Activated CD4-positive, CD25-positive, alpha-beta regulatory T cell treated with anti-CD3 and anti-CD28 coated beads, Interleukin-2, amount 50 U/mL, for 24 hours (primary cell): ENCODE results near the gene PYGL.
"Not testable (repeated sequence)": the region's sequence is repeated elsewhere in the genome, so short reads cannot be mapped to it uniquely, and the experiment has no call there.

Source experiments
- ATAC-seq, 2 donors: fragments of 150-1000 bp; cut with Tn5 transposase; one replicate each; pipeline ENCODE4 v1.10.0; 2021; ENCODE audit warnings: mild to moderate bottlenecking in 1 of 2, moderate library complexity in 1 of 2

PYGL gene

DNA sequence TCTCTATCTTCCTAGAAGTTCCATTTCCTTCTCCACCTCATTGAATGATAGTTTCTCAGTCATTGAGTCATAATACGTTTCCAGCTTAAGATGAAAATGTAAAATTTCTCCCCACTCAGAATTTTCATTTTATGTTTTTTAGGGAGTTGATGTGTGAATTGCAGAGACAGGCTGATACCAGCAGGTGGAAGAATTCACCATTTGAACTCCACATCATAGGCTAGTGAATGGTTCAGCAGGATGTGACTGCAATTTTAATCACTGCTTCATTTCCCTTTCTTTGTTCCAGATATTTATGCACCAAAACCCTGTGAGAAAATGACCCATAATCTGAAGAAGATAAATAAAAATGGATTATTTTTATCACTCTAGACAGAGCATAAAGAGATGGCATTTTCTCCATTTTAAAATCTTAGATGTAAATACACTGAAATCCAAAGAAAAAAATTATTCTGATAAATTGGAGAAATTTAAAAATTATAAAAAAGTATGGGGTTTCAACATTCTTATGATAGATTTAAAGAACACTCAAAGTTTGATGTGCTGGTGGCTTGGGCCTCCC lies 10.6 kb upstream of the PYGL start:
- no peak for ATAC-seq

DNA sequence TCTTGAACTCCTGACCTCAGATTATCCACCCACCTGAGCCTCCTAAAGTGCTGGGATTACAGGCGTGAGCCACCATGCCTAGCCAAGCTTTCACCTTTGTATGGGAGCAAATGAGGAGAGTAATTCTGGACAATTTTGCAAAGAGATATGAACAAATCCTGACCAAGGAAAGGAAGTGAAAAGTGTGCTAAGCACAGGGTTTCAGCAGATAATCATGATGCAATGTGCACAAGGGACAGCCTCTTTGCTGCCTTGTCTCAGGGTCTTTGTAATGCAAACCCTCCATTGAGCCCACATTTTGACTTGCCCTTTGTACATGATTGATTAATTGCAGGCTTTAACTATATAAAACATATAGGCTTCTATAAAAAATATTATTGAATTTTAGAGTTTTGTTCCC lies 9.2 kb upstream of the PYGL start:
- ATAC-seq, result no peak

DNA sequence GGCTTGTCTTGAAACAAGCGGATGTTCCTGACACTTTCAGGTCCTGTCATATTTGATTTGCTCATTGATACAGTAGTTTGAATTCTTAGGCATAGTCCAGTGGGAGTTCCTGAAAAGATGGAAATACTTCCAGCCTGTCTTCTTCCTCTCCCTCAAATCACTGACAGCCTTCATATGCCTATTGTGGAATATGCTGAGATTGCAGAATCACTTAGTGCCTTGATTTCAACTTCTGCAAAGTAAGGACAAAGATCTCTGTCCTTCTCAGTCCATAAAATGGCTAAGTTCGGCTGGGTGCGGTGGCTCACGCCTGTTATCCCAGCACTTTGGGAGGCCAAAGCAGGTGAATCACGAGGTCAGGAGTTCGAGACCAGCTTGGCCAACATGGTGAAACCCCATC lies 6.7 kb upstream of the PYGL start:
- ATAC-seq, result no peak

DNA sequence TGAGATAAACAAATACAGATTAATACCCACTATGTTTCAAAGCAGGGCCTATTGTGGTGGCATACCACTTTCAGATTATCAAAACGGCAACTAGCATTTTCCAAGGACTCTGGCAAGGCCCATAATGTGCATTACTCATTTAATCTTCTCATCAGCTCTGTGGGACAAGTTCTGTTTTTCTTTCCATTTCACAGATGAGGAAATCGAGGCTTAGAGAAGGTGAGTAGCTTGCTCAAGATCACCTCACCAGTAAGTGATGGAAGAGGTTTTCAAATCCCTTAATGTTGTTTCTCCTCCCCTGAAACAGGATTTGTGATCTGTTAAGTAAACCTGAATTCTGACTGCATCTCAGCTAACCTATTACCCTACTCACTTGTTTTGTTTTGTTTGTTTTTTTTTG lies 3.9 kb upstream of the PYGL start:
- ATAC-seq, result no peak

DNA sequence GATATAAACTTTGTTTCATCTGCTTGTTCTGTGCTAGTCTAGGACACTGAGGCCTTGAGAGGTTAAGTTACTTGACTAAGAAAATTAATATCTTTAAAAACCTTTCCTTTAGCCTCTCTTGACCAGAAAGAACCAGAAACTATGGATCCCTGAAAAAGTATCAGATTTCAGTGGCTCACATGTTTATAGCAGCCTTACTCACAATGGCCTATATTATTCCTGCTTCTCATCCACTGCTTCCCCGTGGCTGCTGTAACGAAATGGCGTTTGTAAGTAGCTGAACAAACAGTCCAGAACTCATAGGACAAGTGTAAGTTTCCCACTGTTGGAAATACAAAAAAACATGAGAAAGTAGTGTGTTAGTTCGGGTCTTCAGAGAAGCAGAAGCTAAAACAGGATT lies 3.2 kb upstream of the PYGL start:
- no peak for ATAC-seq

DNA sequence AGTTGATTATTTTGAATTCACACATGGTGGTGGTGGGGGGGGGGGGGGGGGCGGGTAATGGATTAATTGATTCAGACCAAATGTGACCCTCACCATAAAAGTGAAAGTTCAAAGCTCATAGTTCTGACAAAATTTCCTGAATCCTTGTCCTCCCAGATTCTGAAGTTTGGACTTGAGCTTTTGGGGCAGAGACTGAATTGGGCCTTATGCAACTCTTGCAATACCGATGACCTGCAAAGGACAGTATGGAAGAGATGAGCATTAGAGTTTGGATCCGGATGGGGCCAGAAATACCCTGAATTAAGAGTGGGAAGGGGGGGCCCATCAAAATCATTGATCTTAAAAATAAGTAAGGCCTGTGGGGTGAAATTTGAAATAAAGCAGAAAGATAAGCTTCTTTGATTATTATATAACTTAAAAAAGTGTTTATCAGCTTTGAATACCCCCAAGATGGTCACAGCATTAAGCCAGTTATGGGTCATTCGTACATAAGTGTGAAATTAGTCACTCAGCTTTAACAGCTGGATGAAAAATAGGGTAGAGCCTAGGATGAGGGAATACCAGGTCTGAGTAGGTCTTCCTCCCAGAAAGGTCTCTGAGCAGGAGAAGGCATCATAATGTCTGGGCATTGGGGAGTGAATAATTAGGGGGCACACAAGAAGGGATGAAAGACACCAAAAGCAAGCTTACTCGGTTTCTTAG lies 2.1 kb upstream of the PYGL start:
- ATAC-seq, result no peak

DNA sequence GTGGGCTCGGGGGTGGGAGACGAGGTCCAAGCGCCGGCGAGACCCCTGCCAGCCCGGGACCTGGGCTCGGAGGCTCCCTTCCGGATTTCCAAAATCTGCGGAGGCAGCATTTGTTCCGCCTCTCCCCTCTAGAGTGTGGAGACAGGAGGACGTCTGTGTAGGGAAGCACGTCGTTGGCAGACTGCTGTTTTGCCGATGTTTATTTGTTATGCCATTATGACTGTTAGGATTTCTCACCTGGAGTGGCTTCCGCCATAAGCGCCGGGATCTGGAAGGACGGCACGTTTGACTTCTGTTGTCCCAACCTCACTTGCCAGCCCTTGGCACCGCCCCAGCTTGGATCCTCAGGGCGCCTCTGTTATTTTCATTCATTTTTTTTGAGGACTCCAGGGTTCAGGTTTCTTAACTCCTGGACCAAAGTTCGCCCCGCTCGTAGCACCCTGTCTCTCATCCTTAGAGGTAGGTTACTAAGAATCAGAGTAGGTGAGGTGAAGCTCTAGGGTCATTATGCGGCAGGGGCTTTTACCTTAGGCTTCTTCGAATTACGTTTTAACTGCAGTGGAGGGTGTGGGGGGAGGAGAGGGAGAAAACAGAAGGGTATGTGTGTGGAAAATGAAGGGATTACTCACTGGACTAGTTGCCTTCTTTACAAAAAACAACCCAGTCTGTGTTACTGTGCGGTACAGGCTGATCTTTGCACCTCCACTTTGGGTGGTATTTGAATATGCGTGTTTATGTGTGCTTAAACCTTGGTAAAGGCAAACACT lies 547 bp upstream of the PYGL start:
- ATAC-seq, result peak; percentile 25 to 33

DNA sequence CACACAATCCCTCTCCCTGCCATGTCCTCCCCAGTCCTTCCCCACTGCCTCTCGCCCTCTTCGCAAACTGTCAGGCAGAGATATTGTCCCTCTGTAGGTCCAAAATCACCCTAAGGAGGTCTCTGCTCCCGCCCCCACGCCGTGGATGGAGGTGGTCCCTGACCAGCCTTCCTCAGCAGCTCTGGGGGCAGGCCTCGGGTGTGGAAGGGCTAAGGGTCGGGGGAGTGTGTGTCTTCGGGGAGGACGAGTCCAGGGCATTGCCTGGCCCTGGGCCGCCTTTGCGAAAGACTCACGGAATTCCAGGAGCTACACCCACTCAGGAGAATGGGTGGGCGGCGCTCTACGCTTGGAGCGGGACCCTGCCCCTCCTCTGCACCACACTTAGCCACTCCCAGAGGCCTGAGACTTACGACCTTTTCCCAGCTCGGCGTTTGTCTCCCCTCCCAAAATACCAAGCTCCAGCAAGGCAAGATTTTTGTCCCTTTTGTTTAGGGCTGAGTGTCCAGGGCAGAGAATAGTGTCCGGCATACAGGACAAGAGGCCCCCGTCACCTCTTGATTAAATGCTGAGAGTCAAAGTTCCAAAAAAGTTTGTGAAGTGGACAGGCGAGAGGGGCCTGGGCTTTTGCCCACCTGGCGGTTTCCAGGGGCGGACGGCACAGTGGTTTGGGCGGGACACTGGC lies 881 bp downstream of the PYGL start:
- ATAC-seq, result no peak

DNA sequence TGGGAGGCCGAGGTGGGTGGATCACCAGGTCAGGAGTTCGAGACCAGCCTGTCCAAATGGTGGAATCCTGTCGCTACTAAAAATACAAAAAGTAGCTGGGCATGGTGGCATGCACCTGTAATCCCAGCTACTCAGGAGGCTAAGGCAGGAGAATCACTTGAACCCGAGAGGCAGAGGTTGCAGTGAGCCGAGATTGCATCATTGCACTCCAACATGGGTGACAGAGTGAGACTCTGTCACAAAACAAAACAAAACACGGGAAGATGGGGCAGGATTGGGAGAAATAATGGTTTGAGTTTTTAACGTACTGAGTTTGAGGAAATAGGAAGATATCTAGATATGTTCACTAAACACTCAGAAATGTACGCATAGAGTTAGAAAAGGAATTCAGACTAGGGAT lies 2.6 kb downstream of the PYGL start:
- ATAC-seq, result not testable (repeated sequence)

DNA sequence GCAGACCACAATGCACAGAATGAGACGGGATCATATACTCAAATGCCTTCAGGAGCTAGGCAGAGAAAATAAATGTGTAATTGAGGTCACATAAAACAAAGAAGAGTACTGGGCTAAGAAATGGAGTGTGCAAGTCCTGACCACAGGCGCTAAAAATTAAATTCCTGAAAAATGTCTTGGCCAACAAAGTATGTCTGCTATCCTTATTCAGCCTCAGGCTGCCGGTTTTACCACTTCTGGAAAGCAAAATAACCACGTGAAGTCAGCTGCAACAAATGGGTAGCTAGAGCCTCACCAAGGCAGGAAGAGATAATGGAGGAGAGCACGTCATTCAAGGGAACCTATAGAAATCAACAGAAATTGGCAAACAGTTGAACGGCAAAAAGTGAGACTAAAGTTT lies 3.1 kb downstream of the PYGL start:
- no peak for ATAC-seq

DNA sequence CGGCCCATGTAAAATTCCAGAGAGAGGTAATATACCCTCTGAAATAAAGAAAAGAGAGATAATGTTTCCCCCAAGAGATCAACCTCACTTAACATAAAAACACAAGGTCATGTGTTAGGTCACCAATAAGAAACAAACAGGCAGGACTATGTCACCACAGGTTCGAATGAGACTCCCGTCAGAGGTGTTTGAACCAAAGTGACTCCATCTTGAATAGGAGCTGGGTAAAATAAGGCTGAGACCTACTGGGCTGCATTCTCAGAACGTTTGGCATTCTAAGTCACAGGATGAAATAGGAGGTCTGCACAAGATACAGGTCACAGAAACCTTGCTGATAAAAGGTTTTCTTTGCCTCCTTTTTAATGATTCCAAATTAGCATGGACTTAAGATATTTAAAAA lies 6.5 kb downstream of the PYGL start:
- ATAC-seq, result no peak

DNA sequence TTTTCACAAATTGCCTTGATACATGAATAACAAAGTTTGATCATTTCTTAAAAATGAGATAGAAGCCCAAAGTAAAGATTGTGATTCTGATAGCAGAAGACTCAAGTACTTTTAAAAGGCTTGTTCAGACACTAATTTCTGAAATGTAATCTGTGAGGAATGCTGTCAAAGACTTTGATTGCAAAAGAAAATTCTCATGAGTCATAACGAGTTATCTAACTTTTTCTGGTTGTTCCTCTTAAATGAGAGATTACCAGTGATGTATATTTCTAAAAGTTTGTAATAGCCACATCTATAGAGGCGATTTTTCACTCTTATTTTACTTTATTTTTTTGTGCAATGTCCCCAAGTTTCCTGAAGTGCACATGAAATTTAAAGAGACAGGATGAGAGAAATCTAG lies 7.0 kb downstream of the PYGL start:
- no peak for ATAC-seq

DNA sequence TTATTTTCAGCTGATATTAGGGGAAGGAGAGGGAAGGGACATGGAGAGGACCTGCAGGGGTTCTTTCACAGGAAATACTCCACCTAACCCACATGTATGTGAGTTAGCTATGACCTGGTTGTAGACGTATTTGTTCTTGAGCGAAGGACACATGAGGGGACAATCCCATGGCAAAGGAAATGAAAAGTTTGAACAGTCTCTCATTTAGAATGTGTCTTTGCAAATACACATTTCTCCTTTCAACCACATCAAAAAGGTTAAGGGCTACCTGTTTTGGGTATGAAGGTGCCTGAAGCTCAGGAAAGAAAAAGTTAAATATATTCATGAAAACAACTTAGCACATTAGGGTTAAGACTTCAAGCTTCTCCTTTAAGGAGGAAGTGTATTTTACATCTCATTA lies 7.4 kb downstream of the PYGL start:
- ATAC-seq, result no peak

DNA sequence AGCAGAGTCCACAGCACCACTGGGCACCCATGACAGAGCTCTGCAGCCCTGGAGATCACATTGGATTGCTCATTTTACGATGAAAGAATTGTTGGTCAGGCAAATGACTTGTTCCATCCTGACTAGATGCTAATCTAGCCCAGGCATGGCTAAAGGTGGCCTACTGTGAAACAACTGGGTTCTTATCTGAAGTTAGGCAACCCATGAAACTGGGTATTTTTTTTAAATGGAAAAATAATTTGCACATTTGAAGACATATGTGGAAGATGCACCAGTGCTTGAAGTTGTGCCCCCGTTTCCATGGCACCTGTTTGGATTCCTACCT lies 8.3 kb downstream of the PYGL start:
- ATAC-seq, result no peak

DNA sequence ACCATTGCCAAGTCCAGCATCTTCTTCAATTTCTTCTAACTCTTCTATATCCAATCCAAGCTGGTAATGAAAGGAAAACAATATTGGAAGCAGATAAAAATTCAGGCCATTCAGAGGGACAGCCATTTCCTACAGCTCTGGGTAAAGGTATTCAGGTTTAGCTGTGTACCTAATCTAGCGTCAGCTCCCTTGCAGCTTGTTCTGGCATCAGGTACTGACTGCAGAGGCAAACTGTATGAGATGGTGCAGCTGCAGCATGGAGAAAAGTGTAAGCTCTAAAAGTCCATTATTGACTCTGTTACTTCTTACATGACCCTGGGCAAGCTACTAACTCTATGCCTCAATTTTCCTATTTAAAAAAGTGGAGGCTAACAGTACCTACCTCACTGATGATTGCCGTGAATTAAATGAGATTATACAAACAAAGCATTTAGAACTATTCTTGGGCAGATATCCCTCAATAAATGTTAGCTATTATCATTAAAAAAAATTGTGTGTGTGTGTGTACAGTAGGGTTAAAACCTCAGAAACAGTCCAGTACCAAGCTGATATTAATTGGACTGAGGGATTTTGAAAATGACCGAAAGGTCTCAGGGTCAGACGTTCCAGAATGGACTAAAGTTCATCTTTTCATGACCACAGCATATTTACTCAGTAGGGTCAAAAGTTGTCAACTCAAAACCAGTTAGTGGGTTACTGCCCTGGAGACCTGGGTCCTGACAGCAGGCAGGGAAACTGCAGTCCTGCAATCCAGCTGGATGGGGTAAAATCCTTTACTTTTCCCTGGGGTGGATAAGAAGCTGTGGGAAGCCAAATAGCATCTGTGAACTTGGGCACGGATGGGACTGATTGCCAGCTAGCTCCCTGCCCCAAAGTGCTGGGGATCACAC lies 8.9 kb downstream of the PYGL start:
- ATAC-seq, result no peak

DNA sequence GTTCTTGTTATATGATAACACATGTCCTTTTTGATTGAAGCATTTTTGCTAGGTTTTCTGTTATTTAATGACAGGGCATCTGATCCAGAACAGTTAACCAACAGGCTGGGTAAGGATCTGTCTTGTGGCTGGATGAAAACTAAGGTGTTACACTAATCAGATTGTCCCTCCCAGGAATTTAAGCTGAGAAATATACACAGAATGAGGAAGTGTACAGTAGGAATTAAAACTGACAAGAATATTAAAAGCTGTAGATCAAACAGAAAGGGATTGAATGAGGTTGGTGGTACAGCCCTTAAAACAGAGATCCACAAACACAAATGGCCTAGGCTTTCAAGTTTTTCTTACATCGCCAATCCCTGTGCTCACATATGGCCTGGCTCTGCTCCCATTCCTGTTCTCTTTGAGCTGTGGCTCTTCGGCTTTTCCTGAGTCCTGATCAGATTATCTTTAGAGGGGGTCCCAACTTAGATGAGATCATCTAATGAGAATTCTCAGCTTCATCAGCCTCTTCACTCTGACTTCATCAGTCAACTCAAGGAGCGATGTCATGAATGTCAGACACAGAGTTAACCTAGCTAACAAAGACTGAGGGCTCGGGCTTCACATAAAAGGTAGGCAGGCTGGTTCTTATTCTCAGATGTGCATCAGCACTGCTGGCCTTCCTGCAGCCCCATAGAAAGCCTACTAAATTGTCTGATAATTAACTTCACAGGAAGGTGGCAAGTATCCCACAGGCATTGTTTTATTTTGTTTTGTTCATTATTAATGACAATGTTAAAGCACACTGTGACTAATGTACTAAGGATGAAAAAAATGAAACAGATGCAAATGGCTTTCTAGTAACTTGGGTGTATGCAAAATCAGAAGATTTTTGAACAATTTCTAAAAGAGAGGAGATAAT lies 11.4 kb downstream of the PYGL start:
- no peak for ATAC-seq

DNA sequence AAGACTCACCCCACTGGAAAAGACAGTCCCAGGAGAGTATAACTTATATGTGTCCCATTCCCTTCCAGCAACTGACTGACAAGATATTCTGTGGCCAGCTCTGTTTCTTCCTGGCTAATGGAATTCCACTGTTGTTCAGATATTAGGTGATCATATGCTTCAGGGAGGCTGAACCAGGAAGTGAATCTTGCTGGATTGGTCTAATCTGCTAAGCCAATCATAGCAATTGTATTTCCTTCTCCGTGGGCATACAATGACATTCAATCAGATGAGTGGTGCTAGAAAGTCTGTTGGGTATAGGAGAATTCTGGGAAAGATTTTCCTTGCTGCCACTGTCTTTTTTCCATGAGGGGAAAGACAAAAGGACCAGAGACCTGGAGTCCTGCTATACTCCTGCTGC lies 12.1 kb downstream of the PYGL start:
- no peak for ATAC-seq

DNA sequence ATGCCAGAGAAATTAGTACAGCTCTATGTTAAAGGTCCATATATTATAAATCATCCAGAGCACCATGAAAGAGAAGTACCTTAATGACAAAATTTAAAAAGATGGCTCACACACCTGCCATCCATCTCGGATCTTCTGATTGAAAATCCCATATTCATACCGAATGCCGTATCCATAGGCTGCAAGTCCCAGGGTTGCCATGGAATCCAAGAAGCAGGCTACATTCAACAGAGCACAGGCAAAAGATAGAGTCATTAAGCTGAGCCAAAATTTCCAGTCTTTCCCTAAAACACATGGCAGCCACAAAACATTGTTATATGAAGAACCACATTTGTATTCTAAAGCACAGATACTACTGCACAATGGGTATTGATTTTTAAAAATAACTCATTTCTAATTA lies 12.7 kb downstream of the PYGL start:
- ATAC-seq, result no peak

DNA sequence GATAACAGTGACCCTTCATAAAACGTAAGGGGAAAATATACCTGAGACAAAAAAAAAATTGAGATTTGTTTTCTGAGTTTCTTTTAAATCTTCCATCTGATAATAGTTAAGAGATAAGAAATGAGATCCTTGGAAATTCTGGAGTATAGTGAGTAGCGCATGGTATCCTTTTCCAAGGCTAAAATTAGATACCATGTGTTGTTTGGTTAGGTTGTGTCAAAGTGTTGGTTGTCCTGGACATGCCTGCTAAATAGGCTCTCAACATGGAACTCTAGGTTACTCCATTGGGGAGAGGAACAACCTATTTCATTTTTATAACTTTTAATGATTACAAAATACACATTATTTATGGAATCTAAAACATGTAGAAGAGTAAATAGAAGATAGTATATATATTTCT lies 14.8 kb downstream of the PYGL start:
- no peak for ATAC-seq

DNA sequence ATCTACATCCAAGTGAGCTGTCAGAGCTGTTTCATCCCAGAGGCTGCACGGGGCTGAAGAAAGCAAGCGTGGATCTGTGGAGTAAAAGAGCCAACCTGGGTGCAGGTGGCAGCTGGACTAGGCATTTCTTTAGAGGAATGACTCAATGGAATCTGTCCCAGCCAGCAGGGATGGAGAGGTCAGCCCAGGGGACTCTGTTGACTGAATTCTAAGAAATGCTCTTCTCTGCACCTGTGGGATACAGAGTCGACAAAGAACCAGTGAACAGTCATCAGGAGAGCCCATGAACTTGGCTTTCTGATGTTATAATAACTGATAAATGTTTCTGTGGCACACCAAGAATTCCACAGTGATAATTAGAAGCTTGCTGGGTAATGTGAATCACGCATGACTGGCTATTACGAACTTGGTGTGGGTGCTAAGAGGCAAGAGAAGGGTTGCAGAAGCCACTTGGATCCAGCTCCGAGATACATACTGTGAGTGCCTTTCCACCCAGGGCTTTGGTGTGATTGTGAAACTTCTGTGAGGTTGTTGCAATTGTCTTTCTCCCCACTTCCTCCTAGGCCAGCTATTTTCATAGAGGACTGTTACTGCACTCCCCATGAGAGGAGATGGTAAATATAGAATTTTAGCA lies 16.2 kb downstream of the PYGL start:
- no peak for ATAC-seq

DNA sequence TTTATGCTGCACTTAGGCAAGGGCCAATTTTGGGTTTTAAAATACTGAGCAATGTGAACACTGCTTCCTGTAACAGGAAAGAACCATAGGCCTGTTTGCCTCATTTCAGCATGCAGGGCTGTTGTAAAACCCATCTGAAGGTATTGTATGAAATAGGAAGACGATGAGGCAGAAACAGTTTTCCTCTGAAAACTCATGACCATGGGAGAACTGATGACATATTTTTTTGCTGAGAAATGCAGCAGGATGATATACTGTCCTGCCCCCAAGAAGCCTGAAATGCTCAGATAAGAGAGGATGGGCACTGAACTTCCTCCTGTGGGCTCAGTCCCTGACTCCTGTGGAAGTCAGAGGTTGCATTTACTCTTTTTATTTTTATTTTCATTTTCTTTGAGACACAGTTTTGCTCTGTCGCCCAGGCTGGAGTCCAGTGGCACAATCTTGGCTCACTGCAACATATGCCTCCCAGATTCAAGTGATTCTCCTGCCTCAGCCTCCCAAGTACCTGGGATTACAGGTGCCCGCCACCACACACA lies 17.4 kb downstream of the PYGL start:
- no peak for ATAC-seq
